G401 (cell line): ENCODE results near the gene SAMD13. TPM values are rescaled to one million over a fixed set of nuclear protein-coding genes. Genes with fewer than 3 reads are reported as not detected.

ENCODE experiments used
- DNase-seq: peaks from one replicate; pipeline ENCODE4 v3.0.0-alpha.2; 2015; ENCODE audit warnings: low spot score
- in situ Hi-C: cut with HindIII; loops from 2 replicates; pipeline ENCODE4 v1.10.0; 2016; ENCODE audit warnings: low sequenced_read_pairs, mixed read lengths
- total RNA-seq: library from RNA; depleted of rRNA; stranded (reverse); fragments of >200 nt; shearing (Covaris generic); gene quantifications from 2 replicates; pipeline ENCODE4 v1.2.3, GENCODE V29; 2014; rRNA removed

Gene SAMD13
- total RNA-seq, 1 experiment from 2014 or later = not detected

DNA sequence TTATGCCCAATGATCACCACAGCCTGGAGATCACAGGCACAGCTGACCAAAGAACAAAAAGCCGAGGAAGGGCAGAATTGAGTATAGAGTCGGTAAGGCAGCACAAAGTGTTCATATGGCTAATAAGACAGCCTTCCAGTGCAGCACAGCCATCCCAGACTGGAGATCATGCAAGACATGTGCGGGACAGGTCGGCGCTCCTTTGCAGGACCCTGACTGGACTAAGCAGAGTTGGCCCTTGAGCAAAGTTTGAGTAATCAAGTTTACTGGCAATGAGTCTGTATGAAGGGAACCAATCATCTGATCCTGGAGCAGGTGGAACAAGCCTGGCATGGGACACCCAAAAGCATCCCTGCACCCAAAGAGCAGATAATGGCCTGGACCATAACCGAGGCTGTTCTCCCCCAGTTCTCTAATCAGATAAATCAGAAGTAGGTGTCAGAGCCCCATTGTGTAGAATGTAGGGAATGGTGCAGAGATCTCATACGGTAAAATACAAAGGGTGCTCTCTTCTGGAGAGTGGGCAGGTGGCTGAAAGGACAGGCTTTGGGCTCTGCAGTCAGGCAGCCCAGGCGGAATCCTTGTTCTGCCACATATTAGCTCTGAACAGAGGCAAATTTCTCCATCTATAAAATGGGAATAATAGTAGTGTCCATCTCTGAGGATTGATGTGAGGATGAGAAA is 86.1 kb downstream of the SAMD13 start:
- peak; percentile 4 for DNase-seq

GRCh38 chr1:84390226-84390625 is 88.7 kb downstream of the SAMD13 start:
- in situ Hi-C loops = no loop called here
- DNase-seq = no peak

More for the DNA sequence above, 86.1 kb downstream of the SAMD13 start:
- in situ Hi-C loops = no loop called here

GRCh38 chr1:84398175-84399155 is 97.0 kb downstream of the SAMD13 start, which contains the start of gene DNASE2B:
Gene DNASE2B (plus strand): TSS chr1:84398484. CDS start chr1:84398565, 81 bp downstream.
- in situ Hi-C loops = no loop called here
- DNase-seq = no peak

Other genes with a start within 250 kb of the SAMD13 start
- gene PRKACB, start 157.4 kb upstream of the SAMD13 start, total RNA-seq = 7.5 and 15.5 TPM in 2 replicates
- gene DNASE2B, start 96.8 kb downstream of the SAMD13 start, total RNA-seq = not detected in 2 replicates
- 56.9 and 76.8 TPM in 2 replicates for gene RPF1, start 177.6 kb downstream of the SAMD13 start, total RNA-seq
- not detected in 2 replicates for gene SPATA1, start 204.7 kb downstream of the SAMD13 start, total RNA-seq
- 65.8 and 117 TPM in 2 replicates for gene GNG5, start 204.9 kb downstream of the SAMD13 start, total RNA-seq